GM10248 (cell line): Measurements from ENCODE around the gene GIN1.

Source experiments
- CTCF ChIA-PET: fragments of 300-600 bp; sonication (Branson Sonifier 250); formaldehyde crosslinking; extraction: SDS; loops from one replicate; lab custom pipeline; 2021; ENCODE audit warnings: antibody characterized with exemption; lab: Yijun Ruan, JAX
- POLR2A ChIA-PET: fragments of 350-650 bp; sonication (Branson Sonifier 250); formaldehyde crosslinking; extraction: SDS; loops from one replicate; lab custom pipeline; 2020; ENCODE audit warnings: antibody characterized with exemption; lab: Yijun Ruan, JAX
- DNase-seq: peaks from one replicate; pipeline ENCODE4 v3.0.0; 2012; ENCODE audit errors: extremely low spot score
- CTCF ChIP-seq: IDR thresholded peaks from 2 replicates; pipeline ENCODE4 v1.5.1; 2012; ENCODE audit warnings: mild to moderate bottlenecking, low read depth; ENCODE audit errors: extremely low read depth, missing control alignments, control extremely low read depth

The GIN1 gene

GRCh38 chr5:103127292-103127817 is 7.4 kb upstream of the GIN1 start:
- ChIA-PET CTCF (interaction anchor here (1.6 to 2.7 kb wide), 2 partner anchors 12 to 98 kb away, joined by 5 to 10 read pairs; no protein-coding TSS in a partner anchor), POLR2A (no interaction called here)
- DNase-seq = no peak
- TF ChIP-seq CTCF = no peak

- TF ChIP-seq CTCF = no peak
- POLR2A ChIA-PET = no interaction called here
Observed at GRCh38 chr5:103126557-103126956, 6.6 kb upstream of the GIN1 start.

GRCh38 chr5:103122242-103122641 is 2.3 kb upstream of the GIN1 start:
- POLR2A ChIA-PET = no interaction called here
- CTCF ChIA-PET = interaction anchor here (0.7 to 1.6 kb wide), 2 partner anchors 10 to 17 kb away, joined by 3 to 5 read pairs; no protein-coding TSS in a partner anchor
- DNase-seq = no peak
- no peak for TF ChIP-seq CTCF

More at GRCh38 chr5:103126557-103126956, 6.6 kb upstream of the GIN1 start:
- CTCF ChIA-PET = interaction anchor here (2.7 kb wide), 1 partner anchor 13 kb away, joined by 10 read pairs; no protein-coding TSS in a partner anchor
- DNase-seq = no peak

GRCh38 chr5:103120607-103121200 is 766 bp upstream of the GIN1 start:
- TF ChIP-seq CTCF = no peak
- CTCF ChIA-PET = interaction anchor here (0.8 to 2.7 kb wide), 4 partner anchors 19 to 439 kb away, joined by 3 to 21 read pairs (median 4); partner anchors contain the start of gene MACIR
- no peak for DNase-seq
- POLR2A ChIA-PET = interaction anchor here (0.6 kb wide), 1 partner anchor 373 kb away, joined by 3 read pairs; no protein-coding TSS in a partner anchor

GRCh38 chr5:103119070-103119764 is 721 bp downstream of the GIN1 start:
- TF ChIP-seq CTCF = no peak
- DNase-seq = no peak
- POLR2A ChIA-PET = no interaction called here
- CTCF ChIA-PET = interaction anchor here (1.0 to 2.7 kb wide), 4 partner anchors 12 to 438 kb away, joined by 3 to 21 read pairs (median 4); no protein-coding TSS in a partner anchor

- no peak for TF ChIP-seq CTCF
- no peak for DNase-seq
- POLR2A ChIA-PET = no interaction called here
- CTCF ChIA-PET = no interaction called here
Observed at GRCh38 chr5:103117471-103117991, 2.4 kb downstream of the GIN1 start.
